IPS DF 6.9 (cell line): ENCODE data around the gene DDIT3.

Source experiments
- DNase-seq: peaks from one replicate; pipeline ENCODE4 v3.0.0-alpha.2; 2013; ENCODE audit warnings: low read depth, low spot score
- H3K27ac ChIP-seq: one replicate; pipeline ENCODE4 v1.5.1; 2013; ENCODE audit warnings: low read length, control low read depth
- H3K27me3 ChIP-seq: 2 replicates; pipeline ENCODE4 v1.6.1; 2013; ENCODE audit warnings: mild to moderate bottlenecking, low read length; ENCODE audit not compliant: control insufficient read depth, insufficient read depth
- H3K36me3 ChIP-seq: 2 replicates; pipeline ENCODE4 v1.6.1; 2013; ENCODE audit warnings: low read length; ENCODE audit not compliant: control insufficient read depth, insufficient read depth
- H3K4me1 ChIP-seq: 2 replicates; pipeline ENCODE4 v1.6.1; 2013; ENCODE audit warnings: low read length; ENCODE audit not compliant: control insufficient read depth, insufficient read depth
- H3K4me3 ChIP-seq: 2 replicates; pipeline ENCODE4 v1.5.1; 2013; ENCODE audit warnings: mild to moderate bottlenecking, low read length
- H3K9me3 ChIP-seq: 2 replicates; pipeline ENCODE4 v1.6.1; 2013; ENCODE audit warnings: low read length, inconsistent platforms; ENCODE audit not compliant: control insufficient read depth, insufficient read depth
- WGBS: extraction: QIAGEN DNeasy Blood & Tissue Kit; methylation state at CpG from one replicate; pipeline ENCODE4 v1.1.7; 2013; ENCODE audit warnings: mixed read lengths, missing lambda C conversion rate; ENCODE audit not compliant: insufficient read length, insufficient coverage; 5-methylcytosine and 5-hydroxymethylcytosine counted together

DDIT3 gene

DNA sequence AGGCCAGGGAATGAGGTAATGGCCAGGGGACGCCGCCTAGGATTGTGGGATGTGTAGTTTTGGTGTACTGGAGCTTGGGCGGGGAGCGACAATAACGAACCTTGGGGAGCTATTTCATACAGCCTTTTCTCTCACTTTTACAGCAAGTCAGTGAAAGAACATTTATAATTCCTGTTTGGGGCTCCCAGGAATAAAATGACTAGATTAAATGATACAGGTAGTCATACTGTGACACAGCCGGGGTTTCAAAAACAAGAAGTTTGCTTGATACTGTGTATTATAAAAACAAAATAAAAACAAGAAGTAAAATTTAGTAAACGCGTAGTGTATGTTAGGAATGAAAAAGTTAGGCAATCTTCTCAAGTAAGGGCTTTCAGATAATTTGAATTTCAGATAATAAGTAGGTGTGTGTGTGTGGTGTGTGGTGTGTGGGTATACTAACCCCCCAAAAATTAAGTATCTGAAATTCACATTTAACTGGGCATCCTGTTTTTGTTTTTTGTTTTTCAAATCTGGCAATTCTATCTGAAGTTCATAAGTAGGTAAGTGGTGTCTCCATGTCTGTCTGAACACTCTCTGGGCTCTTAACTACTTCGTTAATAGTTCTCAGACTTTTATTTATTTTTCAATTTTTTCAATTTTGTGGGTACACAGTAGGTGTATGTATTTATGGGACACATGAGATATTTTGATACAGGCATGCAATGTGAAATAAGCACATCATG lies 27.1 kb upstream of the DDIT3 start:
- Histone ChIP-seq H3K9me3 (no peaks in the 10 kb centered on the region), H3K27me3 (no peaks in the 10 kb centered on the region), H3K4me3 (no peak overlapping the region; the same call in 1 of the 2 replicates), H3K36me3 (no peaks in the 10 kb centered on the region), H3K4me1 (peaks cover 6% of the 10 kb centered on the region; the same call in 1 of the 2 replicates), H3K27ac (no peak overlapping the region)
- 100% methylated on average over 2 of the region's 9 CpGs for WGBS
- no peak for DNase-seq

DNA sequence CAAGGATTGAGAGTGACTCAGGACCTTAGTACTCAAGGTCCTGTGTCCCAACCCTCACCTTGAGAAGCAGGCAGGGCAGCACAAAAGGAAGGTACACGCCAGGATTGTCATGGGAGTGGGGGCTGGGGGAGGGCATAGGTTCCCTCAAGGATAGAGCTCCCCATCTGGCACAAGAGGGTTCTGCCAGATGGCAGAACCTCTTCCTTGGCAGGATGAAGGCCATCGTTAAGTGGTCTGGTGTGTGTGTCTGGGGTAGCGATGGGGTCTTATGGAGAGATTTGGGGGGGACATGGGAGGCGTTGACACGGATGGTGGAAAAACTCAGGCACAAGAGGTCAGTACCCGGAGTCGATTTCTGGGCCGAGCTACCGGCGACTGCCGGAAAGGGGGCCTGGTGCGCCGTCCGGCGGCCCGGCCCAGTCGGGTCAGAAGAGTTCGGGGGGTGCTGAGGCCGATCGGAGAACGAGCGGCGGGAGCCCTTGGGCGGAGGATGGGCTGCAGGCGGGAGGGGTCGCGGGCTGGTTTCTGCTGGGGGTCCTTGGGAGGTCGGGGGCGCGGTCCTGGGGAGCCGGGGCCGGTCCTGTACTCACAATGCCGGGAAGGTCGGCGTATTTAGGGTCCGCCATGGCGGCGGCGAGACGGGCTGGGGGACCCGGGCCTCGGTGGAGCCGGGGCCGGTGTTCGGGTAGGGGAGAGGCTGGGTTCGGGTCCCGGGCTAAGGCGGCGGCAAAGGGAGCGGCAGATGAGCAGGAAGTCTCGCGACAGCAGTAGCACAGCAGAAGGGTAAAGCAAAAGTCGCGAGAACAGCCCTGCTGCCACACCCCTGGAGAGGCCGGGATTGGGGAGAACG lies 26.3 kb upstream of the DDIT3 start, which contains the start of gene DCTN2:
Gene DCTN2, minus strand, starts transcription at position 755 of the 850 bp plus-strand sequence. Its CDS starts 129 bp downstream, at position 626.
- peak; percentile 95 for DNase-seq
- Histone ChIP-seq H3K4me3 (peak within 1 kb of the TSS; percentile 95), H3K27ac (no peak within 1 kb of the TSS), H3K4me1 (peaks cover 6% of the 10 kb centered on the region; the same call in 1 of the 2 replicates), H3K27me3 (no peaks in the 10 kb centered on the region), H3K9me3 (no peaks in the 10 kb centered on the region), H3K36me3 (no peaks in the 10 kb centered on the region)
- WGBS, result no CpG with 5 or more reads among the region's 56 CpGs

DNA sequence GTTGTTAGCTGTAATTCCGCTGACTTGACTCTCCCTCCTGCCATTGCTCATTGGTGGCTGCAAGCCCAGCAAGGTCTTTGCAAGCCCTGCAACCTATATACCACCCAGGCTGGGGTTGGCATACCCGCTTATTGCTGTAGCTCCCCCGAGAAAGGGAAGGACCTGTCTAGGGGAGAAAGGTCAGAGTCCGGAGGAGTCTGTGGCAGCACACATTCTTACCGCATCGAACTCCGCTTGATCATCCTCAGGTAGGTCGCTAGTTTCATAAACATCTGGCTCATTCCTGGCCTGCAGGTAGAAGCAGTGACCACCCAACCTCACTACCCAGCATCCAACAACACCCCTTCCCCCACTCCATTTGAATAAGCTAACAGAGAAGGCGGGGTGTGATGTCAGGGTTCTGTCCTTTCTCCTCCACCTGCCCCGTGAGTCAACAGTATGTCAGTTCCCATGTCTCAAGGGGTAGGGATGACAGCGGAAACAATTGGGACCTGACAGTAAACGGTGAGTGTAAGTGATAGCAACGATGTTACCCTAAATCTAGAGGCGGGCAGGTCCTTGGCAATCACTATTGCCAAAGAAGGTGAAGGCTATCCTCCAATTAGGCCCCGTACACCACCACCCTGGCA lies 25.6 kb upstream of the DDIT3 start:
- DNase-seq, result no peak

DNA sequence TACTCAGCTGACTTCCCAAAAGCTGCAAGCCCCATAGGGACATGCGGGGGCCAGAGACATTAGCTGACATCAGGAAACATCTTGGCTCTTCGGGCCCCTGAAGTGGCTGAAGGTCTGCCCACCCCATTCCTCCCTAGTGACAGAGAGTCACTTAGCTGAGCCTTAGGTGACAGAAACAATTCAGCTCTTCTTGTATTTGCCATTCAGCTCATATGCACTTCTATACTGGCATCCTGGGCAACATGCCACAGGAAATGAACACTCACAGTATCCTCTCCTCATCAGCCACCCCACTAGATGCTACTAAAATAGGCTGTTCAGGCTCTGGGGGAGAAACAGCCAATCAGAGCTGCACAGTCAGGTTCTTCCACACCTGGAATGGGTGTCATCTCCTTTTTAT lies 23.3 kb upstream of the DDIT3 start:
- Histone ChIP-seq H3K4me1 (peaks cover 4% of the 10 kb centered on the region; the same call in 1 of the 2 replicates), H3K36me3 (no peaks in the 10 kb centered on the region)

More for the DNA sequence above, 25.6 kb upstream of the DDIT3 start:
- no peaks in the 10 kb centered on the region for H3K36me3 ChIP-seq
- H3K4me3 ChIP-seq, result peak overlapping the region; percentile 95; the same call in 1 of the 2 replicates
- no peaks in the 10 kb centered on the region for H3K9me3 ChIP-seq
- peaks cover 6% of the 10 kb centered on the region; the same call in 1 of the 2 replicates for H3K4me1 ChIP-seq
- WGBS, result no CpG with 5 or more reads among the region's 15 CpGs
- H3K27me3 ChIP-seq, result no peaks in the 10 kb centered on the region
- no peak overlapping the region for H3K27ac ChIP-seq

DNA sequence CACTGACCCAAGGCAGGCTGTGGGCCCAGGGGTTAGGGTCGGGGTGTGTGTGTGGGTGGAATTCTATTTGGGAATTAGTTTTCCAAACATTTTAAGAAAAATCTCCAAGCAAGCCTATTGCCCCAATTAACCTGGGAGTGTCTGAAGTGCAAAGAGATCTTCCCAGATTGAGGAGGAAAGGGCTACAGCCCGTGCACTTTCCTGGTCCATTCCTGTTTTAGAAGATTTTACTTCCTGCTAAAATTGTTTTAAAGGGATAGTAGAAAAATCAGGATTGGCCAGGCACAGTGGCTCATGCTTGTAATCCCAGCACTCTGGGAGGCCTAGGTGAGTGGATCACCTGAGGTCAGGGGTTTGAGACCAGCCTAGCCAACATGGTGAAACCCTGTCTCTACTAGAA lies 21.4 kb upstream of the DDIT3 start:
- no peaks in the 10 kb centered on the region for H3K27me3 ChIP-seq
- WGBS, result no CpG with 5 or more reads among the region's 2 CpGs
- H3K9me3 ChIP-seq, result no peaks in the 10 kb centered on the region
- no peak for DNase-seq
- H3K4me3 ChIP-seq, result no peak overlapping the region
- H3K27ac ChIP-seq, result no peak overlapping the region
- H3K4me1 ChIP-seq, result peaks cover 4% of the 10 kb centered on the region; the same call in 1 of the 2 replicates
- H3K36me3 ChIP-seq, result no peaks in the 10 kb centered on the region

More for the DNA sequence above, 23.3 kb upstream of the DDIT3 start:
- Histone ChIP-seq H3K4me3 (no peak overlapping the region), H3K27ac (no peak overlapping the region), H3K9me3 (no peaks in the 10 kb centered on the region), H3K27me3 (no peaks in the 10 kb centered on the region)
- DNase-seq, result no peak
- WGBS, result no CpG with 5 or more reads among the region's 2 CpGs

DNA sequence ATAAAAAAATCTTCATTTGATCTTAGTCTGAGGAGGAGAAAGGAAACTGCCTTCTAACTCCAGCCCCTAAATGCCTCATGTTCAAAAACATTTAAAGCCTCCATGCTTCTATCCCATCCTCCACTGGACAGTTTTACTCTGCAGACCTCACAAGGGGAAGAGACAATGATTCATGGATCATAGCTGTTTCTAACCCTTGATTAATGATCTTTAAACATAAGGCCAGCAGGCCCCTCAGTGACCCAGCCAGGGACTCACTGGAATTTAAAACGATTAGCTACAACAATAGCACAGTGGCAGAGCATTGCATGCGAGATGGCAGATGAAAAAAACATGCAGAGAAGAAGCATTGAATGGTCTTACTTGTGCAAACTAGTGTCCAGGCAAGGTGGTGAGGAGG lies 20.7 kb upstream of the DDIT3 start:
- no CpG with 5 or more reads among the region's 2 CpGs for WGBS
- no peak overlapping the region for H3K27ac ChIP-seq

DNA sequence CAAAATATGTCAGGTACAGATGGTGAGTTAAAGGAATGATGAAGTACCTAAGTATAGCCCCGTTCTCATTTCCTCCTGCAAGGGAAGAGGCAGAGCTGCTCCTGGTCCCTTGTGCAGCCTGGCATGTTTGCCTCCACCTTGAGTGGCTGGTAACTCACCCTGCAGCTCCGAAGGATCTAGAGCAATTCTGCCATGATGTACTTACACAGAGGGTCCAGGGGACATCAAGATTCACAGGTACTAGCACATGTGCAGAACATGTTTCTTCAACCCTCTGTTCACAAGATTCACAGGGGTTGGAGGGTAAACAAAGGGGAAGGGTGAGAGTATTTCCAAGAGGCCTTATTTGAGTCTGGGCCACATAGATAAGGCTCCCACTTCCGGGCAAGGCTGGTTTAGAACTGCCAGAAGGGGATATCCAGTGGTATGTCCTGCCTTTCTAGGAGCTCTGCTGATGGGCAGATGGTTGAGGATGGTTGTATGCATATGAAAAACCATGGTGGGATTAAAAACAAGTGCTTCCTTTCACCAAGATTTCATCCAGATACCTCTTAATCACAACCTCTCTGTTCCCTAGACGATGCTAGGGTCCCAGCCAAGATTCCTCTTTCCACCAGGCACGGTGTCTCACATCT lies 18.9 kb upstream of the DDIT3 start:
- H3K27ac ChIP-seq, result no peak overlapping the region

More for the DNA sequence above, 20.7 kb upstream of the DDIT3 start:
- H3K36me3 ChIP-seq, result no peaks in the 10 kb centered on the region
- no peaks in the 10 kb centered on the region for H3K9me3 ChIP-seq
- peaks cover under 1% of the 10 kb centered on the region; the same call in 1 of the 2 replicates for H3K4me1 ChIP-seq
- no peaks in the 10 kb centered on the region for H3K27me3 ChIP-seq
- DNase-seq, result no peak
- H3K4me3 ChIP-seq, result no peak overlapping the region

DNA sequence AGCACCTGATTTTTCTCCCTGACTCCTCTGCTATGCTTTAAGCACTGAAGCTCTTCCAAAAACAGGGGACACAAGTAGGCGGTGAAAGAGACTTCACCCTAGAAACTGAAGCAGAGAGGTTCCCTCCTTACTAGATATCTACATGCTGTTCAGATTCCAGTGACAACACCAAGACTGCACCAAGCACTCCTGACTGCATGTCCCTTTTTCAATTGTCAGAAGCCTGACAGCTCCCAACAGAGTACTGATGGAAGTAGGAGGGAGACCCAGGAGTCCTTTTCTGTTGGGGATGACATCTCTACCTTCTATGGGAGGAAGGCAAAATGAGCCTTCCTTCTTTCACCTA lies 16.3 kb upstream of the DDIT3 start:
- H3K27me3 ChIP-seq, result no peaks in the 10 kb centered on the region
- no peaks in the 10 kb centered on the region; the same call in 1 of the 2 replicates for H3K4me1 ChIP-seq
- no peaks in the 10 kb centered on the region for H3K9me3 ChIP-seq
- H3K4me3 ChIP-seq, result no peak overlapping the region
- H3K27ac ChIP-seq, result no peak overlapping the region
- no peak for DNase-seq
- no CpG with 5 or more reads among the region's 1 CpG for WGBS
- H3K36me3 ChIP-seq, result peaks cover 22% of the 10 kb centered on the region

More for the DNA sequence above, 18.9 kb upstream of the DDIT3 start:
- no peaks in the 10 kb centered on the region for H3K27me3 ChIP-seq
- no peak for DNase-seq
- no peaks in the 10 kb centered on the region for H3K9me3 ChIP-seq
- no CpG with 5 or more reads among the region's 5 CpGs for WGBS
- H3K36me3 ChIP-seq, result peaks cover 1% of the 10 kb centered on the region; the same call in 1 of the 2 replicates
- H3K4me1 ChIP-seq, result no peaks in the 10 kb centered on the region
- H3K4me3 ChIP-seq, result no peak overlapping the region

DNA sequence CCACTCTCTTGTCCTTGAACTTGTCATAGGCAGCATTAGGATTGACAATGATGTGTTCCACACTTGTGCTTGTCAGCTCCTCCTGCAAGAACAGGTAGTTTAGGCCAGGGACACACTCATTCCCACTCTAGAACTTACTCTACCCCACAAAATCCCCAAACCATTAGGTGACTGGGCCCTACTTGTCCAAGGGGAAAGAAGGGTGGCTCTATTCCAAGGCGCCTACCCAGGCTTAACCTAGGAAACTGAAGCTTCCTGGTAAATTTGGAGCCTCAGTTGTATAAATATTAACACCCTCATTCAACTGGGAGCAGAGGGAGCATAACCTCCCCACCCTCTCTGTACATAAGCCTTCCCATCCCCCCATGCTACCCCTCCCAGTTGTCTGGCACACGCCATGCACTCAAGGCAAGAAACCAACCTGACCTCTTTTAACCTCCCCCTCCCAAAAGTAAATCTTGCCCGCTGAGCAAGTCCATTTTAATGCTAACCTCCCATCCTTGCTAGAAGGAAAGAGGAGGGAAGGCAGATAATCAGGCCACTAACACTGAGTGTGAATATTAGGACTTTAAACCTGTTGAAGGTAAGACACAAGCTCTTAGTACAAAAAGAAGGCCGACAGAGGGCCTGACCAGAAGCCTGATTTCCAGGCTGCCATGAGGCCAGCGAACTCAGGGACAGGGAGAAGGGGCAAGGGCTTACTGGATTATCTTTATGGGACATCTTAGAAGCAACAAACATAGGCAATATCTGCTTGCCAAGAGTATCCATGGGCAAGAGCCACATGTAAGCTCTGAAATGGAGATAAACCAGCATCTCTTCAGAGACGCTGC lies 15.7 kb upstream of the DDIT3 start:
- Histone ChIP-seq H3K4me3 (no peak overlapping the region), H3K27me3 (no peaks in the 10 kb centered on the region), H3K4me1 (no peaks in the 10 kb centered on the region; the same call in 1 of the 2 replicates), H3K36me3 (peaks cover 25% of the 10 kb centered on the region), H3K9me3 (no peaks in the 10 kb centered on the region), H3K27ac (no peak overlapping the region)
- DNase-seq, result no peak
- WGBS, result no CpG with 5 or more reads among the region's 6 CpGs
